Measurements from ENCODE around the gene AVPR2.

Gene AVPR2

DNA sequence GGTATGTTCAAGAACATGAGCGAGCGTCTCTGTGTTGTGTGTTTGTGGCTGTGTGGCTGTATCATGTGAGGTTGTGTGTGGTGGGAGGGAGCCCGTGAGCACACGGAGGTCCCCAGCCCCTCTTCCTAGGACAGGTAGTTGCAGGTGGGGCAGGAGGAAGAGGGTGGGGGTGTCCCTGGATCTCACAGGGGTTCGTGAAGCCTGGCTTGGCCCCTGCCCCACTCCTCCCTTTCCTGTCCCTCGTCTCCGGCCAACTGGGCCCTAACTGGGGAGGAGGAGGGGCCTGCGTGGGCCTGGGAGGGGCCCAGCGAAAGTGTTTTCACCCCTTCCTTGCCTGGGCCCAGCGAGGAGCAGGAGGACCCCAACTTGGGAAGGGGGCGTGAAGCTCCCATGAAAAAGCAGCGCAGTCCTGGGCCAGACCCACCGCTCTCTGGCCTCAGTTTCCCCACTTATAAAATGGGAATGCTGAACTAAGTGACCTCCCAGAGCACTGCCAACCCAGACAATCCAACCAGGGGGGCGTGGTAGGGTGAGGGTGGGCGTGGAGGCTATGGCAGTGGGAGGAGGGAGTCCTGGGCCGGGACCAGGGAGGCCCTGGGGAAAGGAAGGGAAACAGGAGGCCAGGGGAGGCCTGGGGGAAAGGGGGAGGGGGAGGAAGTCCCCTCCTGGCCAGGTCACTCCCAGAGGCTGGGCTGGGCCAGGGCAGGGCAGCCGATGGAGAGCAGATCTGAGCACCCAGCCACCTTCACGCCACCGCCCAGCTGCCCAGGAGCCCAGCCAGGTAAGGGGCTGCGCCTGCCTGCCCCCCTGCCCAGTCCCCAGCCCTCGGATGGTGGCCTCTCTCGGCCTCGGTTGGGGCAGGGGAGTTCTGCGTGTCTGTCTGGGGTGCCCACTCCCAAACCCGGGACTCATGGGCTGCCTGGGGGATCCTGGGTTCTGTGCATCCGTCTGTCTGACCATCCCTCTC, at the start of gene AVPR2:
Gene AVPR2 (plus strand): TSS at position 683 of the 967 bp plus-strand sequence. CDS start 473 bp downstream, outside the sequence.
- TF ChIP-seq GATA2 (IDR thresholded peaks at IDR 0.05; ENCODE audit: low read depth, low read length): no peak
- TF ChIP-seq GATA3 (IDR thresholded peaks at IDR 0.05; ENCODE audit: low read depth, low read length): no peak

- TF ChIP-seq GATA2 (IDR thresholded peaks at IDR 0.05; ENCODE audit: low read depth, low read length): no peak
- no peak for TF ChIP-seq GATA3 (IDR thresholded peaks at IDR 0.05; ENCODE audit: low read depth, low read length)
Measured at GRCh38 chrX:153854702-153855101, 49.8 kb upstream of the AVPR2 start.

DNA sequence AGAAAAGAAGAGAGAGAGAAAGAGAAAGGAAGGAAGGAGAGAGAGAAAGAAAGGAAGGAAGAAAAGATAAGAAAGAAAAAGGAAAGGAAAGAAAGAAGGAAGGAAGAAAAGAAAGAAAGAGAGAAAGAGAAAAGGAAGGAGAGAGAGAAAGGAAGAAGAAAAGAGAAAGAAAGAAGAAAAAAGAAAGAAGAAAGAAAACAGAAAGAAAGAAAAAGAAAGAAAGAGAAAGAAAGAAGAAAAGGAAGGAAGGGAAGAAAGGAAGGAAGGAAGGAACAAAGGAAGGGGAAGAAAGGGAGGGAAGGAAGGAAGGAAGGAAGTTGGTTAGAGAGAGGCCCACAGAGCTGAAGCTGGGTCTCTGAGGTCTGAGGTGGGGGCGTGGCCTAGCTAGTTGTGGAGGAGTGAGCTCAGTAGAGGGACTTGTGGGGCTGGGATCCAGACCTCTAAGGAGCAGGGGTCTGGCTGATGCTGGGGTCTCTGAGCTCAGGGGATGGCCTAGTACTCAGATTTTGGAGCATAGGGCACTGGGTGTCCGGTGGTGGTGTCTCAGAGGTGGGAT, 47.0 kb upstream of the AVPR2 start:
- TF ChIP-seq GATA3 (IDR thresholded peaks at IDR 0.05; ENCODE audit: low read depth, low read length): no peak

DNA sequence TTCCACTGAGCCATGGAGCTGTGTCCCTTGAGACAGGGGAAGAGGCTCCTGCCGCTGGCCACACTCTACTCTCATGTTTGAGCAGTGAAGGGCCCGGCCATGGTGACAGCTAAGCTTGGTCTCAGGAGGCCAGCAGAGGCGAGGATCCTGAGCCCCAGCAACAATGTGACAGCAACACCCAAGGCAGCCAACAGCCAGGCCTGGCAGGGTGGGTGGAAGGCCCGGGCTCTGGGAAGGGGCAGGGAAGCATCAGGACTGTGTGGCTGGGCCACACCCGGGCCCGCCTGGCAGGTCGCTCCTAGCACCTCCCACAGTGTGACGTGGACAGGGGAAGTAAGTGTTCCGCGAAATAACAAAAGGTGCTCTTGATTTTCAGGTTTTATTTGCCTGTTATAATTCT, 43.3 kb upstream of the AVPR2 start:
- no peak for TF ChIP-seq GATA2 (IDR thresholded peaks at IDR 0.05; ENCODE audit: low read depth, low read length)
- TF ChIP-seq GATA3 (IDR thresholded peaks at IDR 0.05; ENCODE audit: low read depth, low read length): no peak

DNA sequence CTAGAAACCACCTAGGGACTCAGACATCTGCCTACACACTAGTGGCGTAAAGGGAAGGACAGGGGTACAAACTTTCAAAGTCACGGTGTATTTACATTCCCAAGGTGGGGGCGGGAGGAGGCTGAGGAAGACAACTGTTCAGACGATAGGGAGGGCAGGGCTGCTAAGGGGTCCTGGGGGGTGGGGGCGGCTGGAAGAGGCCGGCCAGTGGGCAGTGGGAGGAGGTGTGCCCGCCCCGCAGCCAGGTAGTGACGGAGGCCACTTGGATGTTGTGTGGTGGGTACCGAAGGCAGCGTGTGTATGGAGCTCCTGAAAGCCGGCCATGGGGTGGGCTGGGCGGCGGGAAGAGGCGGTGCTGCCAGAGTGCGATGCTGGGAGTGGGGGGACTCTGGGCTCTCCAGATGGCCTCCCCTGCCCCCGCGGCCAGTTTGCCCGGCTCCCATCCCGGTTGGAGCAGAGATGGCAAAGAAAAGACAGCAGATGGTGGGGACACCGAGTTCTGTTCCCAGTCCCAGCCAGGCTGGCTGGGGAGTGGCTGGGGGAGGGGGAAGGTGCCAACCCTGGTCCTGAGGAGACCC, 42.7 kb upstream of the AVPR2 start:
- no peak for TF ChIP-seq GATA3 (IDR thresholded peaks at IDR 0.05; ENCODE audit: low read depth, low read length)
- no peak for TF ChIP-seq GATA2 (IDR thresholded peaks at IDR 0.05; ENCODE audit: low read depth, low read length)

GRCh38 chrX:153862369-153863250, 41.9 kb upstream of the AVPR2 start:
- TF ChIP-seq GATA3 (IDR thresholded peaks at IDR 0.05; ENCODE audit: low read depth, low read length) (no peak), GATA2 (IDR thresholded peaks at IDR 0.05; ENCODE audit: low read depth, low read length) (no peak)

GRCh38 chrX:153863251-153863991, 41.1 kb upstream of the AVPR2 start:
- no peak for TF ChIP-seq GATA2 (IDR thresholded peaks at IDR 0.05; ENCODE audit: low read depth, low read length)
- no peak for TF ChIP-seq GATA3 (IDR thresholded peaks at IDR 0.05; ENCODE audit: low read depth, low read length)

DNA sequence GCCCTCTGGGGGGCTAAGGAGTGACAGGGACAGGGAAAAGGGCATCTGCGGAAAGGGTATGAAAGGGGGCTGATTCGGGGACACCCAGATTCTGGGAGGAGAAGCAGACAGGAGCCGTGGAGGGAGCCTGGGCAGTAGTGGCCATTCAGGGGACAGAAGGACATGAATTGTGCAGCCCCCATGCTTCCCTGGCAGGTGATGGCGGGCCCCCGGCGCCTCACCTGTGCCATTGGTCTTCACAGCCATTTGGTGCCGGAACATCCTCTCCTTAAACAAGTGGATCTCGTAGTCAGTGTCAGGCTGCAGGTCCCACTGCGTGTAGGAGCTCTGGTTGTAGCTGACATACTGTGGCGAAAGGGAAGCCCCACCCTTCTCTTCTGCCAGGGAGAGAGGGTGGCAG, 40.4 kb upstream of the AVPR2 start:
- no peak for TF ChIP-seq GATA2 (IDR thresholded peaks at IDR 0.05; ENCODE audit: low read depth, low read length)
- TF ChIP-seq GATA3 (IDR thresholded peaks at IDR 0.05; ENCODE audit: low read depth, low read length): no peak

GRCh38 chrX:153864561-153865320, 39.7 kb upstream of the AVPR2 start:
- TF ChIP-seq GATA3 (IDR thresholded peaks at IDR 0.05; ENCODE audit: low read depth, low read length) (no peak), GATA2 (IDR thresholded peaks at IDR 0.05; ENCODE audit: low read depth, low read length) (no peak)

DNA sequence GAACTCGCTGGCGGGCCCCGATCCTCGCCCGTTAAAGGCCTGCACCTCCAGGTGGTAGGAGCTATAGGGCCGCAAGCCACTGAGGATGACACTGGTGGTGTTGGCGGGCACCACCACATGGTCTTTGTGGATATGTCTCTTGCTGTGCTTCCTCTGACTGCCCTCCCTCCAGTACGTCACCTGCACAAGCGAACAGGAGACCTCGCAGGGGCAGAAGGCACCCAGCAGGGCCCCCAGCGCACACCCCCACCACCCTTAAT, 39.2 kb upstream of the AVPR2 start:
- TF ChIP-seq GATA3 (IDR thresholded peaks at IDR 0.05; ENCODE audit: low read depth, low read length): no peak
- TF ChIP-seq GATA2 (IDR thresholded peaks at IDR 0.05; ENCODE audit: low read depth, low read length): no peak

- TF ChIP-seq GATA3 (IDR thresholded peaks at IDR 0.05; ENCODE audit: low read depth, low read length) (no peak), GATA2 (IDR thresholded peaks at IDR 0.05; ENCODE audit: low read depth, low read length) (no peak)
Measured at GRCh38 chrX:153865685-153866084, 38.8 kb upstream of the AVPR2 start.

- no peak for TF ChIP-seq GATA3 (IDR thresholded peaks at IDR 0.05; ENCODE audit: low read depth, low read length)
- TF ChIP-seq GATA2 (IDR thresholded peaks at IDR 0.05; ENCODE audit: low read depth, low read length): no peak
Measured at GRCh38 chrX:153866302-153867019, 38.0 kb upstream of the AVPR2 start.
